HG03066 (cell line): ENCODE measurements around the gene DOCK6.

Source experiments
- ATAC-seq: cut with Tn5 transposase; IDR thresholded peaks from one replicate; pipeline ENCODE4 v1.9.1; 2021; ENCODE audit warnings: low read depth; ENCODE audit not compliant: unreplicated experiment

DOCK6 gene

DNA sequence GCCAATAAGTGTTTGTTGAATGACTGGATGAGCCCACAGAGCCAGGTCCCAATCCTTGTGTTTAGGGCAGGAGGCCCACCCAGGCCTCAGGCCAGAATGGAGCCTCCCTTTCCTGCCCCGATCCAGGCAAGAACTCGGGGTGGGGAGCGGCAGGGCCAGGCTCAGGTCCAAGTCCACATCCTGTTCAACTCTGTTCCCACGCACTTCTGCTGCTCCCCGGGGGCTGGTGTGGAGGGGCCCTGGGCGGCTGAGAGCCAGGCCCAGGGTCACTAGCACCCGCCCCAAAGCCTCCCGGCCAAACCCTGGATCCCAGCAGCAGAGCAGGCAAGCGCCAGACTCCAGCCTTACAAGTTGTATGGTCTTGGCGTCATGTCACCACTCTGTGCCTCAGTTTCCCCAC, 14.9 kb downstream of the DOCK6 start:
- no peak for ATAC-seq

DNA sequence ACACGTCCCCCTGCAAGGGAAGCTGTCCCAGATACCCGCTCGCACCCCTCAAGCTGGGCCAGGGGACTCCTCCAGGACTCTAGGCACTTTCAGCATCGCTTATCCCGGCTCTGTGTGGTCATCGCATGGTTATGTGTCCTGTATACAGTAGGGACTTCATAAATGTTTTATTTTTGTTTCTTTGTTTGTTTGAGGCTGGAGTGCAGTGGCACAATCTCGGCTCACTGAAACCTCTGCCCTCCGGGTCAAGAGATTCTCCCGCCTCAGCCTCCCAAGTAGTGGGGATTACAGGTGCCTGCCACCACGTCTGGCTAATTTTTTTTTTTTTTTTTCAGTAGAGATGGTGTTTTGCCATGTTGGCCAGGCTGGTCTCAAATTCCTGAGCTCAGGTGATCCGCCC, 15.4 kb downstream of the DOCK6 start:
- ATAC-seq: no peak

DNA sequence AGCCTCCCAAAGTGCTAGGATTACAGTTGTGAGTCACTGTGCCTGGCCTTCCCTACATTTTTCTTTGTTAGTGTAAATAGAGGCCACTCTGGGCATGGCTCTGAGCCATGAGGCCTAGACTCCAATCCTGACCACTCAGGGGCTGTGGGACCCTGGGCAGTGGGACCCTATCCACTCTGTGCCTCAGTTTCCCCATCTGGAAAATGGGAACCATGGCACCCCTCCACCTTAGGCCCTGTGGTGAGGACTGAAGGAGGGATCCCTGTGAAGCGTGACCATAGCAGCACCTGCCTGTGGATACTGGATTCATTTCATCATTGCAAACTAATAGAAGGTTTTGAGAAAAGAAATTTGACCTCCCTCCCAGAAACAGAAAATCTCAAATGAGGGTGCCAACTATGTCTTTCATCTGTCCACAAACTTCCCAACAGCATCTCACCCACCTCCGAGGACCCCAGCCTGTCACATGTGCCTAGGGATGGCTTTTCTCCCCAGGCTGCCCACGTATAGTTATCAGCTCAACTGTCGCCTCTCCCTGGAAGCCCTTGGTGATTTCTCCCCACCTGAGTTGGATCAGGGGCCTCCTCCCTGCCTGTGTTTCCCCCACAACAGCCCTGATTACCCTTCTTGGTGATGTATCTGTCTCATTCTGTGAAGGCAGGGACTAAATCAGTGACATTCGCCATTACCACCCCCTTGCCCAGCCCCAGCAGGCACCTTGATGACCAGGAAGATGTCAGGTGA, 17.3 kb downstream of the DOCK6 start:
- no peak for ATAC-seq

DNA sequence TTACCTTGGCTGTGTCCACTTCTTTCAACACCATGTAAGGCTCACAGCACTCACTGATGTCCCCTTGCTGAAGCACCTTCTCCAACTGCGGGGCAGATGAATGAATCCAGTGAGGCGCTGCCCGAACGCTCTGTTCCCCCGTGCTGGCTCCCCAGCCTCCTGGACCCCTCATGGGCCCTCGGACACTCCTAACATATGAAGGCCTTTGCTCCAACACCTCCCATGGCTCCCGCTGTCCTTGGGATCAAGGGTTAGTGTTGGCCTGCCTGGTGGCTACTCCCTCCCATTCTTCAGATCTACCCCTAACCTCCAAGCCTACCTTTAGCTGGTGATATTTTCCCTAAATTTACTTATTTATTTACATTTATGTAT, 18.5 kb downstream of the DOCK6 start:
- no peak for ATAC-seq

DNA sequence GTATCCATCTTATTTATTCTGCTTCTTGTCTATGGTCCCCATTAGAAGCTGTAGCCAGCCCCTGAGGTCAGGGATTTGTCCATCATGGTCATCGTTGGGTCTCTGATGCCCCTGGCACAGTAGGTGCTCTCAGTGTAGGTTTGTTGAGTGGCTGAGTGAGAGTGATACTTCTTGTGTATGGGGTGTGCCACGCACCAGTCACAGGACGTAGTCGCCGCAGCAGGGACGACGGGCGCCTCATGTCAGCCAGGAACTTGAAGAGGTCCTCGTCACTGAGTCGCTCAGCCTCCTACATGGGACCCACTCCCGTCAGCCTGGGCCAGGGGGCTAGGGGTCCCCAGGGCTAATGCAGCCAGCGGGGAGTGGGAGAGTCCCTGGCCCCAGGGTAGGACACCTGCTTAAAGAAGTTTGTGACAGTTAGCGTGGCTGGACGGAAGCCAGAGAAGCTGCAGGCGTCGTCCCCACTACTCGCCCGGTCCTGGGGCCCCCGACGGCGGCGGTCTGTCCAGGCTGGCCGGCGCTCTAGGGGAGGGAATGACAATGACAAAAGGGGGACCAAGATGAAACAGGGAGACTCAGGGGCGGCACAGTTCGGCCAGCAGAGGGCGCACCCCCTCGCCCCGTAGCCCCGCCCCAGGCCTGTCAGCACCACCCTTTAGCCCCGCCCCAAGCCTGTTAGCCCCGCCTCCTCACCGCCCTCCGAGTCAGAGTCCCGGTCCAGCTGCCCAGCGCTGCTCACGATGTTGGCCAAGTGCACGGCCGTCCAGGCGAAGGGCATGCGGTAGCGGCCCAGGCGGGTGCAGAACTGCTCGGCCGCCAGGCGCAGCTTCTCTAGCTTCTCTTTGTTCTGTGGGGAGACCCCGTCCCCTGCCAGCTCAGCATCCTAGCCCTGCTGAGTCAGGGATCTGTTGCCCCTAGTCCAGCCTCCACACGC, 19.2 kb downstream of the DOCK6 start:
- ATAC-seq: no peak

DNA sequence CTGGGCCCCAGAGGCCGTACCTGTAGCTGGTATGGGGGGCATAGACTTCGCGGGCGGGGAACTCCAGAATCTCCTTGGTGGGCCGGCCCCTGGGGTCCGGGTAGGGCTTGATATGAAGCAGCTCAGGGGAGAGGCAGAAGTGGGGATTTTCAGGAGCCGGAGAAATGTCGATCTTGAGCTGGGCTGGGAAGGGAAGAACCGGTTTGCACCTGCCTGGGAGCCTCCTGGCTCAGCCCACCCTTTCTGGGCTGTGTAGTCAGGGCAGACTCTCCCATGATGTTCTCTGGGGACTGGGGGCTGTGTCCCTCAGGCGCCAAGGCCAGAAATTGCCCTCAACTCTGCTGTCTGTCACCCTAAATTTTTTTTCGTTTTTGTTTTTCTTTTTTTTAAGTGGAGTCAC, 20.3 kb downstream of the DOCK6 start:
- ATAC-seq: no peak

DNA sequence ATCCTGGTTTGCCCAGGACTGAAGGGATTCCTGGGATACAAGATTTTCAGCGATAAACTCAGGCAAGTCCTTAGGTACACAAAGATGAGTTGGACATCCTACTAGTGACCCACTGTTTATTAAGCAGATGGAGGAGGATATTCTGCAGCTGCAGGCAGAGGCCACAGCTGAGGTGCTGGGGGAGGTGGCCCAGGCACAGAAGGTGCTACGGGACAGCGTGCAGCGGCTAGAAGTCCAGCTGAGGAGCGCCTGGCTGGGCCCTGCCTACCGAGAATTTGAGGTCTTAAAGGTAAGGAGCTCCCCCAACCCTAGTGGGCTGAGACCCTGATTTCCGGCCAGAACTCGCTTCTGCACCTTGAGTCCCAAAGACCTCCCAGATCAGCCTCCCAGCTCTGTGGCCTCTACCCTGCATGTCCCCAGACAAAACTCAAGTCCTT, 22.3 kb downstream of the DOCK6 start:
- ATAC-seq: no peak

DNA sequence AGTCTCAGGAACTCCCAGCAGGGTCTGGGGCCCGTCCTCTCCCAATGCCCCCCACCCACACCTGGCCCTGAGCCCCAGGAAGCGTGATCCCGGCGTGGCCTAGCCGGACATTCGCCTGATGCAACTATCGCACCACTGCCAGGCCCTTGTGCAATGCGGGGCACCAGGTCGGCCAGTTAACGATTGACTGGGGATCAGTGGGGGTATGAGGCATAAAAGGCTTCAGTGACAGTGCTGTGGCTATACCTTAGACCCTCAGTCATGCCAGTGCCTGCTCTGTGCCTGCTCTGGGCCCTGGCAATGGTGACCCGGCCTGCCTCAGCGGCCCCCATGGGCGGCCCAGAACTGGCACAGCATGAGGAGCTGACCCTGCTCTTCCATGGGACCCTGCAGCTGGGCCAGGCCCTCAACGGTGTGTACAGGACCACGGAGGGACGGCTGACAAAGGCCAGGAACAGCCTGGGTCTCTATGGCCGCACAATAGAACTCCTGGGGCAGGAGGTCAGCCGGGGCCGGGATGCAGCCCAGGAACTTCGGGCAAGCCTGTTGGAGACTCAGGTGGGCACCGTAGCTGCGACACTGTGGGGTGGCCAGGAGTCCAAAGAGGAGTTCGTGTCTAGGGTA, 22.8 kb downstream of the DOCK6 start, which contains the start of gene ANGPTL8:
Gene ANGPTL8, plus strand, starts transcription at position 243 of the 624 bp plus-strand sequence. Its CDS starts 19 bp downstream, at position 262.
- ATAC-seq: no peak

DNA sequence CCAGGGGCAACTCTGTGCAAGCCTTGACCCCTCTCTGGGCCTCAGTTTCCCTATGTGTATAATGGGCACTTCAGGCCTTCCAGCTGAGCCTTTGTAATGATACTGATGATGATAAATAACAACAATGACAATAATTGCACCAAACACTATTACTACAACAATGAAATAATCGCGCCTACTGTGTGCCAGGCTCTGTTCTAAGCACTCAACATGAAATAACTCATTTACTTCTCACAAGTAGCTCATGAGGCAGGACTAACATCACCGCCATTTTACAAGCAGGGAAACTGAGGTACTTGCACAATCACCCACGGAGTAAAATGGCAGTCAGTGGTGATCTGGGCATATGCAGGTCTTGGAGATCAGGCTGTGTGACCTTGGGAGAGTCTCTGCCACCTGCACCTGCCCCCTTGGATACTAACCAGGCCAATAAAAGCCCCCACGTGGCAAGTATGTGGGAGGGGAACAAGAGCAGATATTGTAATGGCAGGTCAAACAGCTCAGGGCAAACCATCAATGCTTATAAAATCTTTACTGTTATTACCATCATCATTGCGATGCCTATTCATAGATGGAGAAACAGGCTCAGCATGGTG, 23.4 kb downstream of the DOCK6 start:
- ATAC-seq: no peak

DNA sequence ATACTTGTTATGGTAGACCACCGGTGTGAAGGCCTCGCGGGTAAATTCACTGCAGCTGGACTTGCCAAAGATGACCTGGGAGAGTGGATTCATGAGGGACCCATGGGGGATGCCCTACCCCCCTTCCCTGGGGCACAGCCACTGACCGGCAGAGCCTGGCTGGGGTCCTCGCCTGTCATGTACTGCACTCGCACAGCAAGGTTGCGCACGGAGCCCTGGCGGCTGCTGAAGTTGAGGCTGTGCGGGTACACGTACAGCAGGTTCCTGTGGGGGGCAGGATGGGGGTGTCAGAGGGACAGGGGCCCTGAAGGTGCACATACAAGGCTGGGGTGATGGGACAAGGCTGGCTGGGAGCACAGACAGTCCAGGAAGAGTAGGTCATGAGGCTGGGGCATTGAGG, 24.3 kb downstream of the DOCK6 start:
- no peak for ATAC-seq

DNA sequence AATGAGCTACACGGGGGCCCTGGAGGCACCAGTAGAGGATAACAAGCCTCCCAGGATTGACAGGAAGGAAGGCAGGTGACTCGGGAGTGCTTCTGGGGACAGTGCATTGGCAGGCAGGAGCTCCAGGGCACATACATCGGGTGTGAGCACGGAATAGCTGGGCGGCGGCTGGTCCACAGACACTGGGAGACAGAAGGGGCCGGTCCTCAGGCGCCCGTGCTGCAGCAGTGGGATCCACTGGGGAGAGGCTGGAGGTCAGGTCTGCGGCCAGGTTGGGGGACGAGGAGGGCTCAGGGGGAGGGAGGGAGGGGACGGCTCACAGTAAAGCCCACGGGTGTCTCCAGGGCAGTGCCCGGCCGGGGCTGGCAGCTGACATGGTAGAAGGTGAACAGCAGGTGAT, 25.0 kb downstream of the DOCK6 start:
- no peak for ATAC-seq

DNA sequence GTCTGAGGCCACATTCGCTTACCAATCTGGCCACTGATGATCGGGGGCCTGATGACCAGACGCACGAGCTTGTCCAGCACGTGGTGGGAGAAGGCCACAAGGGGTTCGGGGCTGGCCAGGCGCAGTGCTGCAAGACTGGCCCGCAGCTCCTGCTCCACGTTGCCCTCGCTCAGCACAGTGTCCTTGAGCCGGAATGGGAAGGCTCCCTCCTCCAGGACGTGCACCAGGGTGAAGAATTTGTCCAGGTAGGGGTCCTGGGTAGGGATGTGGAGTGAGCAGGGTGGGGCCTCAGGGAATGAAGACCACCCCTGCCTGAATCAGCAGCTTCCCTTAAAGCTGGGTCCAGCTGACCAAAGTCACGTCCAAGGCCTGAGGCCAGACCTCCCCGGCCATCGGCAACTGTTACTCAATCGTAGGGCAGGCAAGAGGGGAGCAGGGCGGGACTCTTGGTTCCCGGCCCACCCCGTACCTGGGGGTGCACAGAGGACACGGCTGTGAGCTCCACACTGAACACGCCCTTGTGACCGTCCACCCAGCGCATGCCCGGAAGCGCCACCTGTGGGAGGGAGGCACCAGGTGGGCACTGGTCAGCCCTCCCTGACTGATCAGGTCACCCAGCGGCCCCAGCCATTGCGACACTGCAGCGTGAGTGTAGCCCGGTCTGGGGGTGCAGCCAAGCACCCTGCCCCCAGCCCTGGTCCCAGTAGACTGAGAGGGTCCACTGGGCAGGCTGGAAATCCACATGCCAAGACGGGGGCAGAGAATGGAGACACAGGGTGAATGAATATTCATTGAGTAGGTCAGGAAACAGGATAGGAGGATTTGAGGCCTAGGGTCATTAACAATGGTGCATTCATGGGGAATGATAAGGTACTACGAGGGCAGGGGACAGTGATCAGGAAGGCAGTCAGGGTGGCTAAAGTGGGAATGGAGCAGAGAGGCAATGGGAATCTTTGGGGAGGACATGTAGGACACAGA, 25.7 kb downstream of the DOCK6 start:
- ATAC-seq: no peak

DNA sequence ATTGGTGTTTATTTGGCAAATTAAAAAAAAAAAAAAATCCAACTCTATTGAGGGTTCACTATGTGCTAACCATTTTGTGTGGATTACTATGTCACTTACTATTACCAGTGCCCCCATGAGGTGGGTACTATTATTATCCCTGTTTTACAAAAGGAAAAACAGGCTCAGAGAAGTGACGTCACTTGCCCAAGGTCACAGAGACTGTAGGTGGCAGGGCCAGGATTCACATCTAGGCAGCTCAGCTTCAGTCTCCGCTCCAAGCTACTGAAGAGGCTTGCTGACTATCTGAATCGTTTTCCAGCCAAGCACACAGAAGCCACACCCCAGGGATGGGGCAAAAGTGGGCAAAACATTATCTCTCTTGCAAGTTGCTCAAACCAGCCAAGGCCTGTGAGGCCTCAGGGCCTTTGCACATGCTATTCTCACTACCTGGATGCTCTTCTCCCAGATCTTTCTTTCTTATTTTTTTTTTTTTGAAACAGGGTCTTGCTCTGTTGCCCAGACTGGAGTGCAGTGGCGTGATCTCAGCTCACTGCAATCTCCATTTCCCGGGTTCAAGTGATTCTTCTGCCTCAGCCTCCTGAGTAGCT, 27.7 kb downstream of the DOCK6 start:
- ATAC-seq: no peak

DNA sequence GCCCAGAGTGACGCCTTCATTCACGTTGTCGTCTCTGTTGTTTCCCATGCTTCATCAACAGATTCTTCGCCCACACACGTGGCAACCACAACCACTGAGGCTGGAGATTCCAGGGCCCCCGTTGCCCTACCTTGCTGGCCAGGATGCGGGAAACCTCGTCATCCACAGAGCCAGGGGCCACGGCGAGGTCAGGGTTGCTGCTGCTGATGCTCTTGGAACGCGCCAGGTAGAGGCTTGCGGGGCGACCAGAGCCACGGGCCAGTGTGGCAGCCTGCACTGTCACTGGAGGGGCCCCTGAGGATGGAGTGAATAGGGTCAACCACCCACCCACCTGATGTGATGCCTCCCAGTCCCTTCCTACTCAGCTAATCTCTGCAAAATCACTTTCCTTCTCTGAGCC, 29.3 kb downstream of the DOCK6 start:
- no peak for ATAC-seq

DNA sequence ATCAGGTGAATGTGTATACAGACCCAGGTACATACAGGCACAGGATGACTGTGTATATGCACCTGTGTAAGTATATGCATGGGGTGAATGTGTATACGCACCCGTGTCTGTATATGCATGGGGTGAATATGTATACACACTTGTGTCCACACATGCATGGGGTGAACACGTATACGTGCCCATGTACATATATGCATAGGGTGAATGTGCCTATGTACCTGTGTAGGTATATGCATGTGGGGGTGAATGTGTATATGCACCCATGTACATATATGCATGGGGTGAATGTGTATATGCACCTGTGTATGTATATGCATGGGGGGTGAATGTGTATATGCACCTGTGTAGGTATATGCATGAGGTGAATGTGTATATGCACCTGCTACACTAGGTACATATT, 29.8 kb downstream of the DOCK6 start:
- ATAC-seq: no peak

DNA sequence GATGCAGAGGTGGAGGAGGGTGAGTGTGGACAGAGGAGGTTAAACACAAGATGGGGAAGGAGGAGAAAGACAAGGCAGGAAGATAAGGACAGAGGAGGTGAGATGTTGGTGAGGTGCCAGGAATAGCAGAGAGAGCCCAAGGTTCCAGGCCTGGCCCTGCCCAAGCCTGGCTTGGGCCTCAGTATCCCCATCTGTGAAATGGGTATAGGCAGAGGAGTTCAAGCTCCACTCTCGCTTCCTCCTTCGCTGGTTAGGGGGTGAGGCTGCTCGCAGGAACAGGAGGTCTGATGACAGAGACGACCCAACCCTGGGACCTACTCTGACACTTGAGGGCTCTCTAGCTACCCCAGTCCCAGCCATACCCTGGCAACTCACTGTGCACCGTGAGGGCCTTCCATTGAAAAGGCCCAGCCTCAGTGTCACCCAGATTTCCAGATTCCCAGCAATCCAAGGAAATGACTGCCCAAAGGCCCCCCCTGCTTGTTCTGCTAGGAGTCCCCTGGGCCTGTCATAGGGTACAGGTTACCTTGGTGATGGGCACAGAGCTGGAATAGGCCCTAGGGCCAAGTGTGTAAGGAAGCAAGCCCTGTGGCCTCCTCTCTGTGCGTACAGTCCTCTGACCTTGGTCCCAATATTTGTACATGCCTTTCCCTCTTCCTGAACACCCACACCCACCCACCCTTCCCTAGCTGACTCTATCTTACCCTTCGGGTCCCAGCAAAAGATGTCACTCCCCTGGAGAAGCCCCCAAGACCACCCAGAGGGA, 31.5 kb downstream of the DOCK6 start:
- no peak for ATAC-seq

DNA sequence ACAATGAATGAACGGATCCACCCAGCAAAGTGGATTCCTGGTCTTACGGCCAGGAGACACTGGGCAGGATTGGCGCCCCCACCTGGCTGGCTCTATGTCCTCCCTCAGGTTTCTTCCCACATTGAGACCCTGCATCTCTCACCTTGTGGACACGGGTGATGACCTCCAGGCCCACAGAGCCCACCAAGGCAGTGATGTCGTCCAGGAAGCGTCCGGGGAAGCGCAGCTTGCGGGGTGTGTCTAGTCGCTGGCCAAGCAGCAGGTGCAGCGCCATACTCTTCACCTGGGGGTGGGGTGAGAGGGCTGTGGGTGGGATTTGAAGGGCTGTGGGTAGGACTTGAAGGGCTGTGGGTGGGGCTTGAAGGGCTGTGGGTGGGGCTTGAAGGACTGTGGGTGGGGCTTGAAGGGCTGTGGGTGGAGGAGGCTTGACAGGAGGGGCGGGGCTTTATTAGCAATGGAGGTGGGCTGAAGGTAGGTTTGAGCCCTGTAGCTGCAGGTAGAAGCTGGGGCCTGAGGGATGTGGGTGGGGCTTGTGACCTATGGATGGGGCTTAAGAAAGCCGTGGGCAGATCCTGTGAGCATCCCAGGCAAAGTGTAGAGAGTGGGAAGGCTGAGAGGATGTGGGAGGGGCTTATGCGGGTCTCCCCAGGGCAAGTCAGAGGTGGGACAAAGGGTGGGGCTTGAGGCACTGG, 35.0 kb downstream of the DOCK6 start:
- ATAC-seq: no peak

DNA sequence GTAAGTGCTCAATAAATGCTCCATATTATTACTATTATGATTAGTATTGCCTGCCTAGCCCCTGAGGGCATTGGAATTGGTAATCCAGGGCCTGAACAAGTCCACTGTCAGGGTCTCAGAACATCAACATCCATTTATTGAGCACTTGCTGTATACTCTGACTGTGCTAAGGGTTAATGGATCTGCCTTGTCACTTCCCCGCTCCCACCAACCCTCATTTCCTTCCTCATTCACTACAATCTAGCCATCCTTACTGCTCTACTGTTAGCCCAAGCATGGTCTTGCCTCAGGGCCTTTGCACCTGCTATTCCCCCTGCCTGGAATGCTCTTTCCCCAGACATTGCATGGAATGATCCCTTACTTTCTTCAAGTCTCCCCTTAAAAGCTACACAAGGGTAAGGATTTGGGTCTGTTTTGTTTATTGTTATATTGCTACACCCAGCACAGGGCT, 35.6 kb downstream of the DOCK6 start:
- ATAC-seq: no peak
